Lower leg skin (tissue), 4 donors: Measurements from ENCODE around the gene FMR1NB. TPM values are rescaled to one million over a fixed set of nuclear protein-coding genes. Genes with fewer than 3 reads are reported as not detected.

ENCODE experiments used
- DNase-seq, 2 donors: peaks; one replicate each; pipeline ENCODE4 v3.0.0-alpha.2; 2019; ENCODE audit warnings: low spot score in 2 of 2
- H3K4me3 ChIP-seq: fragments of 200-600 bp; sonication (generic); 2 replicates; pipeline ENCODE4 v1.5.1; 2017; ENCODE audit warnings: mild to moderate bottlenecking, low read depth; ENCODE audit not compliant: poor library complexity, severe bottlenecking
- CTCF ChIP-seq, 3 donors: fragments of 450-650 bp; IDR thresholded peaks; one replicate each; pipeline ENCODE4 v1.5.1; 2016; ENCODE audit warnings: antibody characterized with exemption in 3 of 3, mild to moderate bottlenecking in 3 of 3, moderate library complexity in 2 of 3
- POLR2A ChIP-seq, 2 donors: fragments of 450-650 bp; IDR thresholded peaks; one replicate each; pipeline ENCODE4 v1.6.1; 2016 to 2017; ENCODE audit warnings: antibody characterized with exemption in 2 of 2, mild to moderate bottlenecking in 1 of 2, moderate library complexity in 1 of 2
- WGBS, 2 donors: methylation state at CpG; one replicate each; pipeline ENCODE4 v1.1.5; 2018; 5-methylcytosine and 5-hydroxymethylcytosine counted together
- intact Hi-C: fragments of 100-400 bp; cut with DNase I; formaldehyde crosslinking; loops from one replicate; pipeline ENCODE4 v1.15.0; 2023; ENCODE audit warnings: low total_unique reads
- total RNA-seq, 4 donors: library from RNA; depleted of rRNA; stranded (reverse); fragments of >200 nt; gene quantifications; one replicate each; pipeline ENCODE4 v1.1.0, GENCODE V29; 2016

FMR1NB gene
- total RNA-seq, 4 donors from 2014 or later: not detected

- 38 to 42% methylated on average over 4 to 6 of the region's 6 CpGs for WGBS, 2 donors
- no peak overlapping the region for H3K4me3 ChIP-seq
- intact Hi-C loops: no loop called here
- no peak for DNase-seq
- no peak for TF ChIP-seq POLR2A (IDR thresholded peaks at IDR 0.05)
- TF ChIP-seq CTCF (IDR thresholded peaks at IDR 0.05): no peak
Observed at GRCh38 chrX:147978931-147979330, 2.2 kb upstream of the FMR1NB start.

- no peak overlapping the region for H3K4me3 ChIP-seq
- WGBS, 2 donors: 65 to 82% methylated on average over 2 of the region's 2 CpGs
- intact Hi-C loops: no loop called here
- no peak for DNase-seq
- no peak for TF ChIP-seq CTCF (IDR thresholded peaks at IDR 0.05)
- no peak for TF ChIP-seq POLR2A (IDR thresholded peaks at IDR 0.05)
Observed at GRCh38 chrX:148020329-148020728, 39.2 kb downstream of the FMR1NB start.

GRCh38 chrX:148024425-148025148 is 43.5 kb downstream of the FMR1NB start:
- WGBS, 2 donors: 62 to 74% methylated on average over 8 of the region's 8 CpGs
- no peak for DNase-seq
- no peak overlapping the region for H3K4me3 ChIP-seq
- TF ChIP-seq CTCF (IDR thresholded peaks at IDR 0.05) (no peak), POLR2A (IDR thresholded peaks at IDR 0.05) (no peak)
- intact Hi-C loops: no loop called here

GRCh38 chrX:148035380-148035779 is 54.2 kb downstream of the FMR1NB start:
- no peak for TF ChIP-seq POLR2A (IDR thresholded peaks at IDR 0.05)
- TF ChIP-seq CTCF (IDR thresholded peaks at IDR 0.05): no peak
- DNase-seq: no peak
- H3K4me3 ChIP-seq: no peak overlapping the region
- intact Hi-C loops: no loop called here
- 68 to 84% methylated on average over 2 of the region's 2 CpGs for WGBS, 2 donors

GRCh38 chrX:148037020-148037419 is 55.9 kb downstream of the FMR1NB start:
- DNase-seq: no peak
- intact Hi-C loops: no loop called here
- H3K4me3 ChIP-seq: no peak overlapping the region
- TF ChIP-seq CTCF (IDR thresholded peaks at IDR 0.05) (no peak), POLR2A (IDR thresholded peaks at IDR 0.05) (no peak)
- 32% methylated on average over 1 of the region's 1 CpG; no CpG with 5 or more reads in 1 of the 2 donors for WGBS, 2 donors
